GM18870 (cell line): ENCODE results near the gene DLX1.

Source experiments
- ATAC-seq: cut with Tn5 transposase; IDR thresholded peaks from one replicate; pipeline ENCODE4 v1.9.1; 2021; ENCODE audit warnings: moderate library complexity; ENCODE audit not compliant: unreplicated experiment

Gene DLX1

DNA sequence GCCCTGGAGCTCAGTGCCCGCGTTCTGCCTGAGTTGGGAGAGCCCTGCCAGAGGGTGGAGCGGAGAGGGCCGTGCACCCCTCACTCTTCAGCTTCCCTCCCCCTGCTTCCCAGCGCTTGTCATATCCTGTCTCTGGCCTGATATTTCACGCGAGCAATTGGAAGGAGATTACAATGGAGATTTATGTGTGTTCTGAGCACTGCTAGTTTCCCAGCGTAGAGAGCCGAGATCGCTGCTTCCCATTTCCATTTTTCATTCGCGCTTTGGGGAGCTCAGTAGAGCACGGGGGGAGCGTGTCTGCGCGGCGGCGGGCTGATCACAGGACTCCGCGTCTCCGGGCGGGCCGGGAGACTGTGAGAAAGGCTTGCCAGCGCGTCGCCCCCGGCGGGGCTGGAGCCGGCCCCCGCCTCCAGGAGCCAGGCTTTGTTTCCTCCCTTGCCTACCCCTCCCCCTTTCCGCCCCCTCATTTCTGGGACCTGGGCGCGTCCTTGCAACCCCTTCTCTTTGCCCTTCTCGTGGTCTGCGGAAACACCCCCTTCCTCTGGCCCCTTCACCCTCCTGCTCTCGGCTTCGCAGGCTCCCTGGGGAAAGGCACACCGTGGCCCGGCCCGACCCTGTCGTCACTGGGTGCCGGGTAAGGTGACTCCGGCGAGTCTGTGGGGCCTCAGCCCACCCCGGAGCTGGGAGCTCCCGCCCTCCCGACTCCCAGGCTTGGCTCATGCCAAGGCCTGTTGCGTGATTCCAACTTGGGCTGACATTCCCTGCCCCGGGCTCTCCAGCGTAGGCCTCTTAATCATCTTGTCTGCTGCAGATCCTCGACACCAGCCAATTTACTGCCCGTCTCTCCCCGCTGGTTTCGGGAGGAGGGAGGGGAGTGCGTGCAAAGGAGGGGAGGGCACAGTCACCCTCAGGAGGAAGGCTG, 11.6 kb downstream of the DLX1 start:
- ATAC-seq = no peak

GRCh38 chr2:172097557-172098131, 12.3 kb downstream of the DLX1 start:
- ATAC-seq = no peak

DNA sequence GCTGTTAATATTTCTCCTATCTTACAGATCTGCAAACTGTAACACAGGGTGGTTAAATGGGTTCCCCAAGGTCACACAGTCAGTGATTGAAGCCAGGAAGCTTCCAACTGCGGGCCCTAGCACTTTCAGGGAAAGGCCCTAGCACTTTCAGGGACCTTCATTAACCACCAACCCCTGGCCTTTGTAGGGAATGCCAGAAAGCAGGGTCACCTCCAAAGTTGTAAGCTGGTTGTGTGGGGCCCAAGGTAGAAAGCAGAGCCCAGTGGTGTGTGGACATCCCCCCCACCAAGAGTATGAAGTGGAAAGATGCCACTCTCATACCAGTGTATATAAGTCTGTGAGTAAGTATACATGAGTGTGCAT, 13.0 kb downstream of the DLX1 start:
- no peak for ATAC-seq

GRCh38 chr2:172098650-172099471, 13.6 kb downstream of the DLX1 start:
- no peak for ATAC-seq

DNA sequence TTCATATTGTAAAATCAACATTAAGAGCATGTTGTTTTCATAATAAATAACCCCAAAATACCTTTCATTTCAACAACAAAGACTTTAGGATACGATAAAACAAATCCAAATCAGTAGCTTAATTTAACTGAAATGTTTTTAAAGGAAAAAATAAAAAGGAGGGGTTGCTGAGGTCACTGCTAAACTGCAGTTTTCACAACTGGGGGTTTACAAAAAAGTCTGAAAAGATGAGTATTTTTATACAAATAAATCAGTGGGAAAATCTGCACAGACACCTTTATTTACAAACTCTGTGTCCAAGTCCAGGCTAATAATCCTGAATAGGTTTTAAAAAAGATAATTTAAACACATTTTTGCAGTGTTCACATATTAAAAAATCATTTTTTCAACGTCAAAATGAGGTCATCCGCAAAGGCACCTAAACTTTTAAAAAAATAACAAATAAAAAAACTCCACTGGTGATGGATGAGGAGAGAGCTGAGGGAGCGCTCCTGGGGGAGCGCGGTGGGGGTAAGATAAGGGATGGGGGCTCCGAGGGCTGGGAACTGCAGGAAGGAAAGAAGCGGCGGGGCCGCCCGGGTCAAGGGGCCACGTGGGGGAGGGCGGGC, 14.3 kb downstream of the DLX1 start:
- no peak for ATAC-seq

DNA sequence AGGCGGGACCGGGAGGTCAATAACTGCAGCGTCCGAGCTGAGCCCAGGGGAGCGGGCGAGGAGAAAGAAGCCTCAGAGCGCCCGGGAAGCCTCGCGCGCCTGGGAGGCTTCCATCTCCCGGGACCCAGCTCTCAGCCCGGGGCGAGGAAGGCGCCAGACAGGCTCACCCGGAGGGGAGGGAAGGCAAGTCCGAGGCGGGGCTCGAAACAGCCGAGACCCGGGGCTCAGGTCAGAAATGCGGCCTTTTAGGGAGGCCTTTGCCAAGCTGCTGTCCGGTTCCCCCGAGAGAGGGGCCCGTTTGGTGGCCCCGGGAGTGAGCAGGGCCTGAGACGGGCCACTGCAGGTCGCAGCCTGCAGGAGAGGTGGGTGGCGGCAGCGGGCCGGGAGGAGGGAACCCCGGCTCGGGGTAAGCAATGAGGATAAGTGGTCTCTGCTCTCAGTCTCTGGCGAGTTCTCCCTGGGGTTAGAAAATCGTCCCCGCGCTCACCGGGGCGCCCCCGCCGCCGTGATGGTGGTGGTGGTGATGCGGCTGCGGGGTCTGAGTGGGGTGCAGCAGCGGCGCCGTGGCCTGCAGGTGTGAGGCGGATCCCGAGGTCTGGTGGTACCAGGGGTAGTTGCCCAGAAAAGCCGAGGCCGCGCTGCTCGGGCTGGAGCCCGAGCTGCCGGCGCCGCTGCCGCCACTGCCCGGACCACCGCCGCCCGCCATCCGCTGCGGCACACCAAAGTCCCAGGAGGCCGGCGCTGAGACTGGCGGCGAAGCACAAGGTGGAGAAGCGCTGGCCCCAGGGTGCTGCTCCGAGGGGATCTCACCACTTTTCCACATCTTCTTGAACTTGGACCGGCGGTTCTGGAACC, 15.0 kb downstream of the DLX1 start:
- no peak for ATAC-seq

GRCh38 chr2:172100935-172101820, 15.9 kb downstream of the DLX1 start:
- ATAC-seq = no peak

GRCh38 chr2:172101821-172102390, 16.6 kb downstream of the DLX1 start:
- ATAC-seq = no peak

DNA sequence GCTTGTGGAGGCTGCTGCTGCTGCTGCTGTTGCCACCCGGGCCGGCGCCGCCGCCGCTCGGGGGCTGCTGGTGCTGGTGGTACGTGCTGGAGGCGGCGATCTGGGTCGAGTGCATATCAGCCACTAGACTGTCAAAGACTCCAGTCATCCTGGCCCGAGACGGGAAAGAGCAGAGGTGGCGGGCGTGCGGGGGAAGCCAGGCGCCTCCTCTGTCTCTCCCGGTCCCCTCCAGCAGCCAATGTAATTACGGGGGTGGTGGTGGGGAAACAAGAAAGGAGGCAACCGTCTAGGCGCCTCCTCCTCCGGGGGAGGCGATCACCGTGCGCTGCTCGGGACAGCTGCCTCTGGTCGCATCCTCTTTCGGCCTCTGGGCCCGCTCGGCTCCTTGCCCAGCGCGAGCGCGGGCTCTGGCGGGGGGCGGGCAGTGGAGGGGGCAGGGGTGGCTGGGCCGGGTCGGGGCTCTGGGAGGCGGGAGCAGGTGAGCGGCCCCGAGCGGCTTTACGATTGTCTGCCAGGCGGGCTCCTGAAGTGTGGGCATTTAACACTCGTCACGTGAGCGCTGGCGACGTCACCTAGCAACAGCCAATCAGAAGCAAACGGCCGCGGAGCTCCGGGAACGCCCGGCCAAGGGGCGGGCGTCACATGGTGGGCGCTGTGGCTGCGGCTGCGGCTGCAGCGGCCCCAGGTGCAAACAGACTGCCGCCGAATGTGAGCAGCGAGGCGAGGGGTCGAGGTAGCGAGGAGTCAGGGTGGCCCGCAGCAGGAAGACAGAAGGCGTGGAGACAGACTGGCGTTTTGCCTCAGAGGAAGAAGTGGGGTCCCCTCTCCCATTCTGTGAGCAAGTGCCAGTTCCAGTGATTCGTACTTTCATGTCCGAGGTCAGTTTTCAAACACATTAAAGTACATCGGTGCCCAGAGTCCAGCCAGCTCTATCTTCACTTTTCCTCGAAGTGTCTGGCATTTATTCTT, 17.4 kb downstream of the DLX1 start, which contains the start of gene DLX2:
Gene DLX2 (minus strand): TSS at position 510 of the 969 bp plus-strand sequence. CDS start 362 bp downstream, at position 148.
- peak; percentile 49 for ATAC-seq

- ATAC-seq = no peak
These were observed 18.4 kb downstream of the DLX1 start for GRCh38 chr2:172103471-172104272.

GRCh38 chr2:172105471-172106107, 20.3 kb downstream of the DLX1 start:
- ATAC-seq = no peak

DNA sequence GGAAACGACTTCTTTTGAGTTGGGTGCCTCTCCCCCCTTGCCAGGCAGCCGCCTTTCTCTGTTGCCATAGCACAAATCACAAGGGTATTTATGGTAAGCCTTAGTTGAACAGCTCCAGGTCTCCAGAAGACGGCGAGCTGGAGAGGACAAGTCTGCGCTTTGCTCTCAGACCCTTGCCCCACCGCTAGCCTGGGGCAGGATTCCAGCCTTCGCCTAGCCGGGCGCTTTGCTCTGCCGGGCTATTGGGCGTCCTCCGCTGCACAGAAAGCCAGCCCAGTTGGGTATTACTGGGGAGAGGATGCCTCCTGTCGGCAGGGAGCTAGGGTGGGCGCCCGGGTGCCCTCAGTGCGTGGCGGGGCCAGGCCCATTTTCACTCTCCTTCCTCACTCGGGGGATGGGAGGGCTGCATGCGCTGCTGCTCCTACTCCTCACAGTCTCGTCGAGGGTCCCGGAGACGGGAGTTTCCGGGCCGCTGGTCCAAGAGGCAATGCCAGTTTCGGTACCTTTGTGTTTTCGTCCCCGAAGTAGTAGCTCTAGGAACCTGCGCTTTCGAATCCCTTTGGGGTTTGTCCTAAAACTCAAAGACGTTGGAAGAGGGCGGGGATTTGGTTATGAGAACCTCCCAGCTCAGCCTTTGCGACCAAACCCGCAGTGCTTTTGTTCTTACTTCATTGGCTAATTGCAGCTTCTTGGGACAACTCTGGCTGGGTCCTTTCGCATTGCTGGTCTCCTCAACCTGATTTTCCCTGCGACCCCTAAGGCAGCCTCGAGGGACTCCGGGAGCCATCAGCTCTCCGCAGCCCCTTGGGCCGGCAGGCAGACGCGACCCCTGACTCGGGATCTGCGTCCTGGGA, 21.0 kb downstream of the DLX1 start:
- no peak for ATAC-seq

- ATAC-seq = no peak
These were observed 22.6 kb downstream of the DLX1 start for GRCh38 chr2:172107690-172108586.

DNA sequence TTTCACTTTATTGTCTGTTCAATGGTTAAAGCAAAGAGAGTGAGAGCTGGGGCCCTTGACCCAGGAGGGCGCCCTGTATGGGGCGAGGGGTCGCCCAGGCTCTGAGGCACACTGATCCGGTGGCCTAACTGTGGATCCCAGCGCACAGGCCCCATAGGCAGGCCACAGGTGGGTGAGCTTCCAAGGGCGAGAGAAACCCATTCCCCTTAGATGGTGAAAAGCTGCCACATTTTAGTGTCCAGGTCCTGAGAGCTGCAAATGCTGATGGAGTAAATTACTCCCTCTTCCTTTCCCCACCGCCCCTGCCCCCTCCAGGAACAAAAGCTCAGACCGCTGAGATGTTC, 23.3 kb downstream of the DLX1 start:
- no peak for ATAC-seq
